DND-41 (cell line): ENCODE measurements around the gene DES.
A peak's percentile ranks its signal among the peaks of the same experiment; 100 is the strongest.

Experiments used
- ATAC-seq: fragments of 200-7000 bp; cut with Tn5 transposase; 3 replicates; pipeline ENCODE4 v1.9.1; 2021; ENCODE audit warnings: low read depth; ENCODE audit not compliant: insufficient read depth
- DNase-seq: peaks from one replicate; pipeline ENCODE4 v3.0.0-alpha.2; 2020
- H2AFZ ChIP-seq: 2 replicates; pipeline ENCODE4 v1.6.0; 2012; ENCODE audit warnings: low read depth, low read length
- H3K27ac ChIP-seq: 2 replicates; pipeline ENCODE4 v1.5.1; 2012; ENCODE audit warnings: low read length, inconsistent platforms
- H3K27me3 ChIP-seq: fragments of 200-600 bp; sonication (generic); 2 replicates; pipeline ENCODE4 v1.6.0; 2012; ENCODE audit warnings: low read length, mild to moderate bottlenecking, inconsistent platforms; ENCODE audit not compliant: insufficient read depth, poor library complexity
- H3K36me3 ChIP-seq: 2 replicates; pipeline ENCODE4 v1.5.1; 2012; ENCODE audit warnings: low read length, inconsistent platforms; ENCODE audit not compliant: insufficient read depth
- H3K4me1 ChIP-seq: 2 replicates; pipeline ENCODE4 v1.5.1; 2012; ENCODE audit warnings: mild to moderate bottlenecking, low read length; ENCODE audit not compliant: insufficient read depth
- H3K4me2 ChIP-seq: 2 replicates; pipeline ENCODE4 v1.6.0; 2012; ENCODE audit warnings: mild to moderate bottlenecking, moderate library complexity, low read length, inconsistent platforms; ENCODE audit not compliant: insufficient read depth
- H3K4me3 ChIP-seq, 2 experiments: fragments of 200-600 bp in 1 of 2; shearing (Covaris generic) in 1 of 2; 2 replicates each; pipeline ENCODE4 v1.5.1; 2012 to 2016; ENCODE audit warnings: inconsistent platforms in 2 of 2, low read length in 2 of 2, mild to moderate bottlenecking in 2 of 2, low read depth in 1 of 2, moderate library complexity in 1 of 2
- H3K79me2 ChIP-seq: 2 replicates; pipeline ENCODE4 v1.6.0; 2012; ENCODE audit warnings: low read length, inconsistent platforms; ENCODE audit not compliant: insufficient read depth
- H3K9ac ChIP-seq: 2 replicates; pipeline ENCODE4 v1.6.0; 2012; ENCODE audit warnings: low read depth, mild to moderate bottlenecking, inconsistent platforms, low read length, moderate library complexity
- H3K9me3 ChIP-seq: 2 replicates; pipeline ENCODE4 v1.5.1; 2012; ENCODE audit warnings: low read length, moderate library complexity, mild to moderate bottlenecking, inconsistent platforms; ENCODE audit not compliant: insufficient read depth, severe bottlenecking
- H4K20me1 ChIP-seq: 2 replicates; pipeline ENCODE4 v1.6.0; 2012; ENCODE audit warnings: low read length; ENCODE audit not compliant: insufficient read depth
- CTCF ChIP-seq: IDR thresholded peaks from 2 replicates; pipeline ENCODE4 v1.5.1; 2012; ENCODE audit warnings: borderline replicate concordance, low read length, moderate library complexity, mild to moderate bottlenecking; ENCODE audit not compliant: poor library complexity, severe bottlenecking; ENCODE audit errors: extremely low read depth
- EZH2 ChIP-seq: IDR thresholded peaks from 3 replicates; pipeline ENCODE4 v1.6.1; 2012; ENCODE audit warnings: borderline replicate concordance, low read depth, mild to moderate bottlenecking, moderate library complexity, low read length, inconsistent platforms; ENCODE audit not compliant: severe bottlenecking

The DES gene

DNA sequence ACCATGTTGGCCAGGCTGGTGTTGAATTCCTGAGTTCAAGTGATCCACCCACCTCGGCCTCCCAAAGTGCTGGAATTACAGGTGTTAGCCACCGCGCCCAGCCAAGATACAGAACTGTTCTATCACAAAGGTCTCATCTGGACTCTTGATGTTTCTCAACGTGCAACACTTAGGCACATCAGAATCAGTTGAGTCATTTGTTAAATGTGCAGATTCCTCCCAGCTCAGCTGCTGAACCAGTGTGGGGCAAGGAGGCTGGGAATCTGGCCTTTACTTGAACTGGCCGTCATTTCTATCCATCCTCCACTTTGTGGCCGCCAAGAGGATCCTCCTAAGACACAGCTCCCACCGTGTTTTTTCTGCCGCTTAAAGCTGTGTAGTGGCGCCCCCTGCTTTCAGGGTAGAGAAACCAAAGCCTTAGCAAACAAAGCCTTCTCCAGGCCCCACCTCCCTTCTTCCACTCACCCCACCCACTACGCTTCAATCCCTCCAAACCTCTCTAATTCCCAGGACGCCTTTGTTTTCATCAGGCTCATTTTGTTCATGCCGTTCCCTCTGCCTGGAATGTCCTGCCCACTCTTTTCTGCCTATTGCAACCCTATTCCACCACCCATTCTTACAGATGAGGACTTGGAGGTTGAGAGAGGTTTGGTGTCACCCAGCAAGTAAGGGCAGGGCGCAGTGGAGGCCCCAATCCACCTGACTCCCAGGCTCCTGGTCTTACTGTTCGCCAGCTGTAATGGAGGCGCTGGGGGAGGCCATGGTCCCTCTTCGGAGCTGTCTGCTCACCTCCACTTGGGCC, 15.7 kb downstream of the DES start:
- H3K27ac ChIP-seq: no peak overlapping the region
- peaks cover 1% of the 10 kb centered on the region for H3K27me3 ChIP-seq
- no peaks in the 10 kb centered on the region for H3K36me3 ChIP-seq
- H3K9ac ChIP-seq: no peak overlapping the region
- TF ChIP-seq EZH2 (no peak), CTCF (peak; percentile 61)
- H3K4me2 ChIP-seq: no peak overlapping the region
- H3K4me3 ChIP-seq: no peak overlapping the region
- no peaks in the 10 kb centered on the region for H3K79me2 ChIP-seq
- peak; percentile 41 for DNase-seq
- no peaks in the 10 kb centered on the region for H3K4me1 ChIP-seq
- peak; percentile 60 for ATAC-seq
- no peaks in the 10 kb centered on the region; the same call in 1 of the 2 replicates for H4K20me1 ChIP-seq
- no peak overlapping the region for H2AFZ ChIP-seq
- H3K9me3 ChIP-seq: no peaks in the 10 kb centered on the region

DNA sequence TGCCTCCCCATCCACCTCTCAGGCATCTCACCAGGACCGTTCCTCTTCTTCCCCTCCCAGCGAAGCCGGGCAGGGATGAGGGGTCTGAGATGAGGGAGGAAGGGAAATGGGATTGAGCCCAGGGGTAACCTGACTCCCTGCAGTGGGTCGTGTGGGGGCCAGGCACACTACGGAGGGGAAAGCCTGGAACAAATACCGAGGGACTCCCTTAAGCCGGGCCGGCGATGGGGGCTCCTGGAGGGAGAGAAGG, 16.2 kb downstream of the DES start:
- Histone ChIP-seq H3K9me3 (no peaks in the 10 kb centered on the region), H3K36me3 (no peaks in the 10 kb centered on the region), H3K9ac (no peak overlapping the region), H2AFZ (no peak overlapping the region), H3K4me2 (no peak overlapping the region), H3K27ac (no peak overlapping the region), H3K4me3 (no peak overlapping the region), H4K20me1 (no peaks in the 10 kb centered on the region; the same call in 1 of the 2 replicates), H3K4me1 (no peaks in the 10 kb centered on the region), H3K79me2 (no peaks in the 10 kb centered on the region), H3K27me3 (peaks cover 3% of the 10 kb centered on the region)
- ATAC-seq (no peak), DNase-seq (no peak)
- TF ChIP-seq EZH2 (no peak), CTCF (no peak)

GRCh38 chr2:219434718-219435525, 16.7 kb downstream of the DES start, which contains the start of gene SPEG:
SPEG (plus strand) TSS chr2:219434843; CDS start chr2:219434978, 135 bp downstream.
- DNase-seq: no peak
- H3K36me3 ChIP-seq: no peaks in the 10 kb centered on the region
- H2AFZ ChIP-seq: no peak within 1 kb of the TSS
- peaks cover 3% of the 10 kb centered on the region for H3K27me3 ChIP-seq
- no peaks in the 10 kb centered on the region; the same call in 1 of the 2 replicates for H4K20me1 ChIP-seq
- no peaks in the 10 kb centered on the region for H3K79me2 ChIP-seq
- no peak within 1 kb of the TSS for H3K9ac ChIP-seq
- H3K4me2 ChIP-seq: no peak within 1 kb of the TSS
- TF ChIP-seq CTCF (no peak), EZH2 (no peak)
- H3K9me3 ChIP-seq: no peaks in the 10 kb centered on the region
- no peak within 1 kb of the TSS for H3K27ac ChIP-seq
- no peak within 1 kb of the TSS for H3K4me3 ChIP-seq
- no peaks in the 10 kb centered on the region for H3K4me1 ChIP-seq
- ATAC-seq: no peak
